Activated T-cell treated with anti-CD3 and anti-CD28 coated beads, Interleukin-2, amount 50 U/mL, for 72 hours (primary cell): ENCODE data around the gene GRID1. TPM values are rescaled to one million over a fixed set of nuclear protein-coding genes. Genes with fewer than 3 reads are reported as not detected.

ENCODE experiments used
- total RNA-seq, 2 donors: library from RNA; stranded (reverse); gene quantifications; one replicate each; pipeline ENCODE4 v1.2.3, GENCODE V29; 2022

Gene GRID1
- total RNA-seq, 2 donors from 2014 or later, result not detected

Other genes with a start within 250 kb of the GRID1 start
- 10 to 100 TPM; 53.6 to 57.6 TPM for gene WAPL, start 155.0 kb upstream of the GRID1 start, total RNA-seq